Osteocyte (in vitro differentiated cells): ENCODE measurements around the gene EIF3CL. TPM values are rescaled to one million over a fixed set of nuclear protein-coding genes. Genes with fewer than 3 reads are reported as not detected.
"Not testable (repeated sequence)": the region's sequence is repeated elsewhere in the genome, so short reads cannot be mapped to it uniquely, and the experiment has no call there.

ENCODE experiments used
- DNase-seq: peaks from one replicate; pipeline ENCODE4 v3.0.0; 2021; ENCODE audit warnings: mixed read lengths; ENCODE audit not compliant: unreplicated experiment; ENCODE audit errors: extremely low spot score
- H3K27ac Mint-ChIP-seq: one replicate; pipeline ENCODE4 v1.8.0; 2021; ENCODE audit warnings: mild to moderate bottlenecking, mixed read lengths; ENCODE audit not compliant: unreplicated experiment
- H3K27me3 Mint-ChIP-seq: one replicate; pipeline ENCODE4 v1.8.0; 2021; ENCODE audit warnings: mixed read lengths; ENCODE audit not compliant: unreplicated experiment
- H3K36me3 Mint-ChIP-seq: one replicate; pipeline ENCODE4 v1.8.0; 2021; ENCODE audit warnings: mixed read lengths; ENCODE audit not compliant: unreplicated experiment
- H3K4me1 Mint-ChIP-seq: one replicate; pipeline ENCODE4 v1.8.0; 2021; ENCODE audit warnings: mixed read lengths; ENCODE audit not compliant: unreplicated experiment
- H3K4me3 Mint-ChIP-seq: one replicate; pipeline ENCODE4 v1.8.0; 2021; ENCODE audit warnings: mild to moderate bottlenecking, moderate library complexity, mixed read lengths; ENCODE audit not compliant: unreplicated experiment
- H3K9me3 Mint-ChIP-seq: one replicate; pipeline ENCODE4 v1.8.0; 2021; ENCODE audit warnings: mixed read lengths; ENCODE audit not compliant: unreplicated experiment
- CTCF ChIP-seq: fragments of 200-600 bp; sonication (generic); IDR thresholded peaks from 2 replicates; pipeline ENCODE4 v1.5.0; 2021; ENCODE audit warnings: antibody characterized with exemption, mild to moderate bottlenecking, moderate library complexity
- total RNA-seq: library from RNA; stranded (reverse); gene quantifications from 2 replicates; pipeline ENCODE4 v1.2.1, GENCODE V29; 2021

Gene EIF3CL
- total RNA-seq, 1 donor from 2014 or later: 106 TPM

GRCh38 chr16:28413585-28413984 lies 9.9 kb upstream of the EIF3CL start:
- not testable (repeated sequence) for H3K27ac Mint-ChIP-seq, H3K4me1 Mint-ChIP-seq, DNase-seq, H3K27me3 Mint-ChIP-seq, H3K4me3 Mint-ChIP-seq, H3K9me3 Mint-ChIP-seq, H3K36me3 Mint-ChIP-seq

GRCh38 chr16:28392054-28392453 lies 11.6 kb downstream of the EIF3CL start:
- DNase-seq, H3K4me3 Mint-ChIP-seq, H3K27me3 Mint-ChIP-seq, H3K4me1 Mint-ChIP-seq, H3K27ac Mint-ChIP-seq, H3K36me3 Mint-ChIP-seq, H3K9me3 Mint-ChIP-seq: not testable (repeated sequence)

GRCh38 chr16:28382177-28382867 lies 21.3 kb downstream of the EIF3CL start:
- not testable (repeated sequence) for H3K27ac Mint-ChIP-seq, H3K4me1 Mint-ChIP-seq, H3K36me3 Mint-ChIP-seq, H3K4me3 Mint-ChIP-seq, DNase-seq, H3K9me3 Mint-ChIP-seq, H3K27me3 Mint-ChIP-seq

- not testable (repeated sequence) for H3K4me3 Mint-ChIP-seq, H3K27ac Mint-ChIP-seq, H3K9me3 Mint-ChIP-seq, H3K36me3 Mint-ChIP-seq, H3K27me3 Mint-ChIP-seq, H3K4me1 Mint-ChIP-seq
- peak; percentile 46 for DNase-seq
Observed at GRCh38 chr16:28377822-28378221, 25.8 kb downstream of the EIF3CL start.

- not testable (repeated sequence) for H3K9me3 Mint-ChIP-seq, H3K4me1 Mint-ChIP-seq, H3K4me3 Mint-ChIP-seq, H3K27ac Mint-ChIP-seq, H3K27me3 Mint-ChIP-seq, H3K36me3 Mint-ChIP-seq
- peak; percentile 51 for DNase-seq
Observed at GRCh38 chr16:28377108-28377625, 26.5 kb downstream of the EIF3CL start.

- not testable (repeated sequence) for H3K27ac Mint-ChIP-seq, H3K4me3 Mint-ChIP-seq, H3K4me1 Mint-ChIP-seq, H3K36me3 Mint-ChIP-seq, H3K27me3 Mint-ChIP-seq, H3K9me3 Mint-ChIP-seq
- DNase-seq: peak; percentile 21
- peak; percentile 7 for TF ChIP-seq CTCF
Observed at GRCh38 chr16:28375115-28375514, 28.5 kb downstream of the EIF3CL start.

- H3K36me3 Mint-ChIP-seq, H3K4me3 Mint-ChIP-seq, H3K27me3 Mint-ChIP-seq, H3K4me1 Mint-ChIP-seq, DNase-seq, H3K9me3 Mint-ChIP-seq, H3K27ac Mint-ChIP-seq: not testable (repeated sequence)
Observed at GRCh38 chr16:28374281-28374680, 29.4 kb downstream of the EIF3CL start.

- DNase-seq: peak; percentile 82
- H3K4me1 Mint-ChIP-seq, H3K36me3 Mint-ChIP-seq, H3K27ac Mint-ChIP-seq, H3K9me3 Mint-ChIP-seq, H3K4me3 Mint-ChIP-seq, H3K27me3 Mint-ChIP-seq: not testable (repeated sequence)
Observed at GRCh38 chr16:28367926-28368325, 35.7 kb downstream of the EIF3CL start.
